ENCODE data around the gene USP34. TPM values are rescaled to one million over a fixed set of nuclear protein-coding genes. Genes with fewer than 3 reads are reported as not detected.

The USP34 gene
- total and polyA plus RNA-seq, 2 of the 4 experiments (the other 2 are of a cell fraction), result 34.7 to 128 TPM

DNA sequence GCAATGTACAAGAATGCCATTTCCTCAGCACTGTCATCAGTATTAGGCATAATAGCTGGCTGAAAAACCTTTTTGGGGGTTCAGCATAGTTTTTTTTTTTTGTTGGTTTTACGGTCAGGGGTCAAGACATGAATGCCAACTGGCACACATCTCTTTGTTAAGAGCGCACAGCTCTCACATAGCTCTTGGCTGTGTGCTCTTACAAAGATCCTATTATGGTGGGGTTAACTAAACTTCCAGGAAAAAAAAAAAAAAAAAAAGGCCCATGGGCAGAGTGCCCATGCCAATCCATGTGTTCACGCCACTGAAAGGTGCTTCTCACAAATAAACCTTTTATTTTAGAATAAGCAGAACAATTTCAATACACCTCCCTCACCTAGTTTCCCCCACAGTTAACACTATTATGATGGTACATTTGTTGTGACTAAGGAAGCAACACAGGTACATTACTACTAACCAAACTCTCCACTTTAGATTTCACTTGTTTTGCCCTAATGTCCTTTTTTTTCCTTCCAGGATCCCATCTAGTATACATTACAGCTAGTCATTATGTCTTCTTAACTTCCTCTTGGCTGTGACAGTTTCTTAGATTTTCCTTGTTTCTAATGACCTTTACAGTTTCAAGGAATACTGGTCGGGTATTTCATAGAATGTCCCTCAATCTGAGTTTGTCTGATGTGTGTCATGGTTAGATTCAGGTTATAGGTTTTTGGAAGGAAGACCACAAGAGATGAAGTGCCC is 252.6 kb downstream of the USP34 start:
- H4K20me1 ChIP-seq (ENCODE audit: insufficient read depth, low read length), result no peaks in the 10 kb centered on the region
- in situ Hi-C loops (cut with MboI; ENCODE audit: low sequenced_read_pairs), result no loop called here
- no peak overlapping the region for H3K23ac ChIP-seq (ENCODE audit: low read depth, low read length)
- no peak overlapping the region for H4K5ac ChIP-seq (ENCODE audit: low read depth, low read length)
- H3K18ac ChIP-seq (ENCODE audit: low read depth, low read length), result no peak overlapping the region
- H3K4me2 ChIP-seq (ENCODE audit: low read depth, low read length), result no peak overlapping the region
- dilution Hi-C loops (cut with HindIII; ENCODE audit: low sequenced_read_pairs, unreplicated experiment), result no loop called here
- H3K56ac ChIP-seq (ENCODE audit: extremely low read depth, insufficient read depth, low read length), result no peak overlapping the region
- no peak overlapping the region for H2AK9ac ChIP-seq (replicated peaks; ENCODE audit: low read depth, low read length, poor library complexity)
- H2AFZ ChIP-seq (replicated peaks; ENCODE audit: low read length, poor library complexity), result no peak overlapping the region
- ChIA-PET CTCF (interaction anchor here (0.6 kb wide), 1 partner anchor 22 kb away, joined by 5 read pairs; no protein-coding TSS in a partner anchor), POLR2A (ENCODE audit: unreplicated experiment) (interaction anchor here (0.6 kb wide), 1 partner anchor 9 kb away, joined by 3 read pairs; no protein-coding TSS in a partner anchor)
- no peak overlapping the region for H2BK5ac ChIP-seq (ENCODE audit: low read depth, low read length, poor library complexity, severe bottlenecking)
- peaks cover 25% of the 10 kb centered on the region for H3K36me3 ChIP-seq (ENCODE audit: control insufficient read depth, insufficient read depth, low read length)
- H4K91ac ChIP-seq (ENCODE audit: insufficient read depth, low read depth, low read length), result no peak overlapping the region
- no peak overlapping the region for H2AK5ac ChIP-seq (ENCODE audit: low read depth, low read length)
- no peak for TF ChIP-seq RFX5 (IDR thresholded peaks at IDR 0.05; ENCODE audit: low read depth, low read length)
- TF ChIP-seq POLR2A (IDR thresholded peaks at IDR 0.05; ENCODE audit: low read depth, low read length), result no peak
- no peak for TF ChIP-seq BHLHE40 (IDR thresholded peaks at IDR 0.05; ENCODE audit: low read depth, low read length)
- TF ChIP-seq, protein P1, sequence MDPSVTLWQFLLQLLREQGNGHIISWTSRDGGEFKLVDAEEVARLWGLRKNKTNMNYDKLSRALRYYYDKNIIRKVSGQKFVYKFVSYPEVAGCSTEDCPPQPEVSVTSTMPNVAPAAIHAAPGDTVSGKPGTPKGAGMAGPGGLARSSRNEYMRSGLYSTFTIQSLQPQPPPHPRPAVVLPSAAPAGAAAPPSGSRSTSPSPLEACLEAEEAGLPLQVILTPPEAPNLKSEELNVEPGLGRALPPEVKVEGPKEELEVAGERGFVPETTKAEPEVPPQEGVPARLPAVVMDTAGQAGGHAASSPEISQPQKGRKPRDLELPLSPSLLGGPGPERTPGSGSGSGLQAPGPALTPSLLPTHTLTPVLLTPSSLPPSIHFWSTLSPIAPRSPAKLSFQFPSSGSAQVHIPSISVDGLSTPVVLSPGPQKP (IDR thresholded peaks at IDR 0.05; ENCODE audit: borderline replicate concordance, low read depth, low read length), result no peak
- TF ChIP-seq NFE2L2 (IDR thresholded peaks at IDR 0.05; ENCODE audit: low read depth, low read length), result no peak
- TF ChIP-seq, protein P2, sequence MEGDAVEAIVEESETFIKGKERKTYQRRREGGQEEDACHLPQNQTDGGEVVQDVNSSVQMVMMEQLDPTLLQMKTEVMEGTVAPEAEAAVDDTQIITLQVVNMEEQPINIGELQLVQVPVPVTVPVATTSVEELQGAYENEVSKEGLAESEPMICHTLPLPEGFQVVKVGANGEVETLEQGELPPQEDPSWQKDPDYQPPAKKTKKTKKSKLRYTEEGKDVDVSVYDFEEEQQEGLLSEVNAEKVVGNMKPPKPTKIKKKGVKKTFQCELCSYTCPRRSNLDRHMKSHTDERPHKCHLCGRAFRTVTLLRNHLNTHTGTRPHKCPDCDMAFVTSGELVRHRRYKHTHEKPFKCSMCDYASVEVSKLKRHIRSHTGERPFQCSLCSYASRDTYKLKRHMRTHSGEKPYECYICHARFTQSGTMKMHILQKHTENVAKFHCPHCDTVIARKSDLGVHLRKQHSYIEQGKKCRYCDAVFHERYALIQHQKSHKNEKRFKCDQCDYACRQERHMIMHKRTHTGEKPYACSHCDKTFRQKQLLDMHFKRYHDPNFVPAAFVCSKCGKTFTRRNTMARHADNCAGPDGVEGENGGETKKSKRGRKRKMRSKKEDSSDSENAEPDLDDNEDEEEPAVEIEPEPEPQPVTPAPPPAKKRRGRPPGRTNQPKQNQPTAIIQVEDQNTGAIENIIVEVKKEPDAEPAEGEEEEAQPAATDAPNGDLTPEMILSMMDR (conservative IDR thresholded peaks at IDR 0.05; ENCODE audit: low read depth, low read length), result no peak
- TF ChIP-seq MAZ (IDR thresholded peaks at IDR 0.05; ENCODE audit: borderline replicate concordance, low read depth, low read length), result no peak
- TF ChIP-seq, protein P3, sequence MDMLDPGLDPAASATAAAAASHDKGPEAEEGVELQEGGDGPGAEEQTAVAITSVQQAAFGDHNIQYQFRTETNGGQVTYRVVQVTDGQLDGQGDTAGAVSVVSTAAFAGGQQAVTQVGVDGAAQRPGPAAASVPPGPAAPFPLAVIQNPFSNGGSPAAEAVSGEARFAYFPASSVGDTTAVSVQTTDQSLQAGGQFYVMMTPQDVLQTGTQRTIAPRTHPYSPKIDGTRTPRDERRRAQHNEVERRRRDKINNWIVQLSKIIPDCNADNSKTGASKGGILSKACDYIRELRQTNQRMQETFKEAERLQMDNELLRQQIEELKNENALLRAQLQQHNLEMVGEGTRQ (IDR thresholded peaks at IDR 0.05; ENCODE audit: low read depth, low read length), result no peak
- TF ChIP-seq MXI1 (IDR thresholded peaks at IDR 0.05; ENCODE audit: borderline replicate concordance, low read depth, low read length), result no peak
- TF ChIP-seq SMC3 (IDR thresholded peaks at IDR 0.05; ENCODE audit: low read depth, low read length), result no peak
- TF ChIP-seq CHD1 (IDR thresholded peaks at IDR 0.05; ENCODE audit: low read depth, low read length), result no peak
- TF ChIP-seq MAFK (IDR thresholded peaks at IDR 0.05; ENCODE audit: low read depth, low read length), result no peak
- TF ChIP-seq RAD21 (IDR thresholded peaks at IDR 0.05; ENCODE audit: low read length), result no peak
- TF ChIP-seq RCOR1 (IDR thresholded peaks at IDR 0.05; ENCODE audit: insufficient replicate concordance, low read length), result no peak
- no peak for TF ChIP-seq FOS (IDR thresholded peaks at IDR 0.05; ENCODE audit: low read depth, low read length)
- no peak for TF ChIP-seq CEBPB (IDR thresholded peaks at IDR 0.05; ENCODE audit: low read depth, low read length)
- no peak overlapping the region for H3K14ac ChIP-seq (replicated peaks; ENCODE audit: low read depth, low read length)
- no peaks in the 10 kb centered on the region for H3K27me3 ChIP-seq (ENCODE audit: control insufficient read depth, insufficient read depth, low read length)
- H3K9me1 ChIP-seq (ENCODE audit: insufficient read depth, low read length), result peaks cover 11% of the 10 kb centered on the region
- no peak for ATAC-seq (ENCODE audit: low read depth)
- H2BK20ac ChIP-seq (ENCODE audit: low read depth, low read length), result no peak overlapping the region
- H2BK120ac ChIP-seq (ENCODE audit: low read depth, low read length), result no peak overlapping the region
- no peak overlapping the region for H3K9ac ChIP-seq (ENCODE audit: low read depth, low read length)
- no peaks in the 10 kb centered on the region for H3K4me1 ChIP-seq (ENCODE audit: control insufficient read depth, insufficient read depth, low read length)
- no TSS peak for BruUV-seq (replicated peaks)
- H3K4ac ChIP-seq (ENCODE audit: low read depth, low read length), result no peak overlapping the region
- intact Hi-C loops (cut with micrococcal nuclease), result no loop called here
- no peak for DNase-seq
- no peak overlapping the region for H2BK15ac ChIP-seq (ENCODE audit: low read depth, low read length)
- H3K79me1 ChIP-seq (ENCODE audit: low read depth in 1 of 2, low read length in 2 of 2), result peaks cover 0 to 10% of the 10 kb centered on the region in 2 experiments; a peak in 3 of 4 replicates
- WGBS, 2 experiments (ENCODE audit: extremely low coverage in 2 of 2, insufficient read length in 1 of 2), result no CpG with 5 or more reads among the region's 4 CpGs
- H4K8ac ChIP-seq (ENCODE audit: low read depth in 2 of 2, low read length in 2 of 2), result no peak overlapping the region
- no peaks in the 10 kb centered on the region for H3K9me3 ChIP-seq (ENCODE audit: control insufficient read depth, insufficient read depth, low read length)
- H3K4me3 ChIP-seq (ENCODE audit: insufficient read depth, low read depth, low read length), result no peak overlapping the region
- no peak overlapping the region for H3K27ac ChIP-seq (ENCODE audit: insufficient read depth, low read length)

Measured in IMR-90 (cell line).